K562 (cell line): ENCODE data around the gene PIM3.

ENCODE experiments used
- ELF1 ChIP-seq: fragments of 200-800 bp; sonication (Bioruptor generic); IDR thresholded peaks from 2 replicates; pipeline ENCODE4 v1.6.1; 2016; ENCODE audit warnings: missing genetic modification characterization, missing compliant biosample characterization
- FOSL1 ChIP-seq: fragments of 200-800 bp; sonication (Bioruptor generic); conservative IDR thresholded peaks from 2 replicates; pipeline ENCODE4 v1.6.1; 2016; ENCODE audit warnings: missing genetic modification characterization, missing compliant biosample characterization
- IFI16 ChIP-seq: fragments of 250-450 bp; sonication (Bioruptor Pico); IDR thresholded peaks from 2 replicates; pipeline ENCODE4 v2.1.2; 2022; ENCODE audit warnings: mild to moderate bottlenecking, inconsistent platforms
- MTA1 ChIP-seq: fragments of 450-650 bp; IDR thresholded peaks from 2 replicates; pipeline ENCODE4 v1.6.1; 2017; ENCODE audit warnings: borderline replicate concordance
- MXI1 ChIP-seq: IDR thresholded peaks from 2 replicates; pipeline ENCODE4 v1.6.1; 2011; ENCODE audit warnings: low read depth, mild to moderate bottlenecking, improper control_type of control experiment, low read length
- NR2C2 ChIP-seq, 2 experiments: fragments of 200-800 bp in 1 of 2; sonication (Bioruptor generic) in 1 of 2; sonication (generic) in 1 of 2; formaldehyde crosslinking in 1 of 2; IDR thresholded peaks; 2 replicates each; pipeline versions ENCODE4 v1.6.1 to v1.8.0; 2016 to 2022; ENCODE audit warnings: mild to moderate bottlenecking in 1 of 2, missing compliant biosample characterization in 1 of 2, missing genetic modification characterization in 1 of 2, missing genetic modification reagents in 1 of 2
- NR2F6 ChIP-seq: fragments of 450-650 bp; formaldehyde crosslinking; IDR thresholded peaks from 2 replicates; pipeline ENCODE4 v1.4.0; 2020; ENCODE audit warnings: mild to moderate bottlenecking
- POLR2A ChIP-seq: fragments of 450-650 bp; conservative IDR thresholded peaks from 2 replicates; pipeline ENCODE4 v1.6.1; 2016
- SNIP1 ChIP-seq: fragments of 450-650 bp; IDR thresholded peaks from 2 replicates; pipeline ENCODE4 v1.7.1; 2017; ENCODE audit warnings: low read depth, mild to moderate bottlenecking
- ZKSCAN1 ChIP-seq: fragments of 150-350 bp; IDR thresholded peaks from 2 replicates; pipeline ENCODE4 v1.6.1; 2016; ENCODE audit warnings: low read depth, low read length
- ZNF134 ChIP-seq: fragments of 250-450 bp; sonication (Bioruptor Pico); conservative IDR thresholded peaks from 2 replicates; pipeline ENCODE4 v1.4.0; 2020
- ZNF324 ChIP-seq: fragments of 250-450 bp; sonication (Bioruptor Pico); IDR thresholded peaks from 2 replicates; pipeline ENCODE4 v1.4.0; 2020; ENCODE audit warnings: mild to moderate bottlenecking
- TF ChIP-seq, protein P1 (sequence below), 3 experiments: IDR thresholded peaks in 2 of 3; conservative IDR thresholded peaks in 1 of 3; 2 replicates each; pipeline ENCODE4 v1.5.1; 2011 to 2012; ENCODE audit warnings: low read length in 3 of 3, mild to moderate bottlenecking in 3 of 3, control low read depth in 2 of 3, improper control_type of control experiment in 1 of 3, inconsistent platforms in 1 of 3, low read depth in 1 of 3, mixed read lengths in 1 of 3, moderate library complexity in 1 of 3; ENCODE audit not compliant: insufficient read depth in 2 of 3
- TF ChIP-seq, protein P2 (sequence below): sonication (generic); formaldehyde crosslinking; IDR thresholded peaks from 2 replicates; pipeline ENCODE4 v1.8.1; 2023; ENCODE audit warnings: mild to moderate bottlenecking, missing genetic modification reagents

DNA sequence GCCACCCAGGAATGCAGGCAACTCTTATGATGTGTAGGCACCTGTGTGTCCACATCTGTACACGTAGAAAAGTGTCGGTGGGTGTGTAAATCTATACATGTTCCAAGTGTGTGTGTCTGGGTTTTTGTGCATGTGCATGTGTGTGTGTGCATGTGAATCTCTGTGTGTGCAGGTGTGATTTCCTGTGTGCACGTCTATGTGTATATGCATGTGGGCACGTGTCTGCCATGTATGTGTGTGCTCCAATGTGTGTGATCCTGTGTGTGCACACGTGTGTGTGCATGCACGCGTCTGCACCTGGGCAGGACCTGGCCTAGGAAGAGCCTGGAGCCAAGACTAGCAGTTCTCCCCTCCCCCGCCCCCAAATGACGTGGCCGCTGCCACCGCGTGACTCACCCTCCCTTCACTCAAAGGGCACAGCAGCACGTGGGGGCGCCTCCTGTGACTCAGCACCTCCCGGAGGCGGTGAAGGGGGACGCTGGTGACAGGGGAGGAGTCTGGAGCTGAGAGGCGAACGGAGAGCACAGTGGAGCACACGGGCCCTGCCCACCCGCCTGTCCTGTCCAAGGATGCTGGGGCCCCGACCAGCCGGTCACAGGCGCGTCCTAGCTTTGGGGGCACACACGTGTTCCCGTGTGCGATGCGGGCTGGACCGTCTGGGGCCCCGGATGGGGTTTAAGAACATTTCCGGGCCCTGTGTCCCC lies 10.1 kb downstream of the PIM3 start:
- TF ChIP-seq, protein P1, sequence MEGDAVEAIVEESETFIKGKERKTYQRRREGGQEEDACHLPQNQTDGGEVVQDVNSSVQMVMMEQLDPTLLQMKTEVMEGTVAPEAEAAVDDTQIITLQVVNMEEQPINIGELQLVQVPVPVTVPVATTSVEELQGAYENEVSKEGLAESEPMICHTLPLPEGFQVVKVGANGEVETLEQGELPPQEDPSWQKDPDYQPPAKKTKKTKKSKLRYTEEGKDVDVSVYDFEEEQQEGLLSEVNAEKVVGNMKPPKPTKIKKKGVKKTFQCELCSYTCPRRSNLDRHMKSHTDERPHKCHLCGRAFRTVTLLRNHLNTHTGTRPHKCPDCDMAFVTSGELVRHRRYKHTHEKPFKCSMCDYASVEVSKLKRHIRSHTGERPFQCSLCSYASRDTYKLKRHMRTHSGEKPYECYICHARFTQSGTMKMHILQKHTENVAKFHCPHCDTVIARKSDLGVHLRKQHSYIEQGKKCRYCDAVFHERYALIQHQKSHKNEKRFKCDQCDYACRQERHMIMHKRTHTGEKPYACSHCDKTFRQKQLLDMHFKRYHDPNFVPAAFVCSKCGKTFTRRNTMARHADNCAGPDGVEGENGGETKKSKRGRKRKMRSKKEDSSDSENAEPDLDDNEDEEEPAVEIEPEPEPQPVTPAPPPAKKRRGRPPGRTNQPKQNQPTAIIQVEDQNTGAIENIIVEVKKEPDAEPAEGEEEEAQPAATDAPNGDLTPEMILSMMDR (IDR thresholded peaks at IDR 0.05 in 2 of 3, conservative IDR thresholded peaks at IDR 0.05 in 1 of 3; ENCODE audit: insufficient read depth in 2 of 3, low read depth in 1 of 3, low read length in 3 of 3): 0 out of 6 replicates have a peak, but pooled peaks of 1 of the 3 experiments have one; percentile 2
- TF ChIP-seq ZNF134 (CRISPR knock-in tag) (no peak), NR2F6 (no peak), SNIP1 (no peak), FOSL1 (peak; percentile 99), MXI1 (peak; percentile 59; the same call in 1 of the 2 replicates), ZKSCAN1 (no peak), ELF1 (peak; percentile 37; the same call in 1 of the 2 replicates), IFI16 (CRISPR knock-in tag) (no peak), NR2C2 (CRISPR knock-in tag; IDR thresholded peaks at IDR 0.05) (no peak), NR2C2 (tag; IDR thresholded peaks at IDR 0.05) (no peak), MTA1 (no peak), POLR2A (peak; percentile 74), ZNF324 (CRISPR knock-in tag) (no peak)
- TF ChIP-seq, protein P2, sequence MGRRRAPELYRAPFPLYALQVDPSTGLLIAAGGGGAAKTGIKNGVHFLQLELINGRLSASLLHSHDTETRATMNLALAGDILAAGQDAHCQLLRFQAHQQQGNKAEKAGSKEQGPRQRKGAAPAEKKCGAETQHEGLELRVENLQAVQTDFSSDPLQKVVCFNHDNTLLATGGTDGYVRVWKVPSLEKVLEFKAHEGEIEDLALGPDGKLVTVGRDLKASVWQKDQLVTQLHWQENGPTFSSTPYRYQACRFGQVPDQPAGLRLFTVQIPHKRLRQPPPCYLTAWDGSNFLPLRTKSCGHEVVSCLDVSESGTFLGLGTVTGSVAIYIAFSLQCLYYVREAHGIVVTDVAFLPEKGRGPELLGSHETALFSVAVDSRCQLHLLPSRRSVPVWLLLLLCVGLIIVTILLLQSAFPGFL (CRISPR knock-in tag): no peak
